Medulla oblongata (tissue), 1 donor: ENCODE measurements around the gene CNKSR3.
"Not testable (repeated sequence)": the region's sequence is repeated elsewhere in the genome, so short reads cannot be mapped to it uniquely, and the experiment has no call there.

Experiments
- DNase-seq: peaks from one replicate; pipeline ENCODE4 v3.0.0-alpha.2; 2015; ENCODE audit errors: extremely low spot score

The CNKSR3 gene

DNA sequence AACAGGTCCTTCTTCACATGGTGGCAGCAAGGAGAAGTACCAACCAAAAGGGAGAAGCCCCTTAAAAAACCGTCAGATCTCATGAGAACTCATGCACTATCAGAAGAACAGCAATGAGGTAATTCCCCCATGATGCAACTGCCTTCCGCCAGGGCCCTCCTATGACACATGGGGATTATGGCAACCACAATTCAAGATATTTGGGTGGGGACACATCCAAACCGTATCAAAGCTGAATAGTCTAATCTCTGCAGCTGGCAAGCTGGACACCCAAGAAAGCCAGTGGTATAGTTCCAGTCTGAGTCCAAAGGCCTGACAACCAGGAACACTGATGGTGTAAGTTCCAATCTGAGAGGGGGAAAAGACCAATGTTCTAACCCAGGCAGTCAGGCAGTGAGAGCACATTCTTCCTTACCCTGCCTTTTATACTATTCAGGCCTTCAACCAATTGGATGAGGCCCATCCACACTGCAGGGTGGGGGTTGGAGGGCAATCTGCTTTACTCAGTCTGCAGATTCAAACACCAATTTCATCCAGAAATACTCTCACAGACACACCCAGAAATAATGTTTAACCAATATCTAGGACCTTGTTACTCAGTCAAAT is 17.9 kb upstream of the CNKSR3 start:
- DNase-seq = no peak

DNA sequence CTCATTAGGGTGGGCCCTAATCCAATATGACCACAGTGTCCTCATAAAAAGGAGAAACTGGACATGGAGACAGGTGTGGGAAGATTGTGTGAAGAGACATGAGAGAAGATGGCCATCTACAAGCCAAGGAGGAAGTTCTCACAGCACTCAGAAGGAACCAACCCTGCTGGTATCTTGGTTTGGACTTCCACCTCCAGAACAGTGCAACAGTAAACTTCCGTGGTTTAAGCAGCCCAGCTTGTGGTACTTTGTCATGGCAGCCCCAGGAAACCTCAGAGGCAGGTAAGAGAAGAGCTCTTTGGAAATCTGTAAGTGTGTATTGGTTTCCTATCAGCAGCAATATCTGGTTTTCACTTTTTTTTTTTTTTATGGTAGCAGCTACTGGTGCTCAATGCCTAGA is 16.5 kb upstream of the CNKSR3 start:
- no peak for DNase-seq

- DNase-seq = no peak
Measured at GRCh38 chr6:154522576-154522975, 12.1 kb upstream of the CNKSR3 start.

DNA sequence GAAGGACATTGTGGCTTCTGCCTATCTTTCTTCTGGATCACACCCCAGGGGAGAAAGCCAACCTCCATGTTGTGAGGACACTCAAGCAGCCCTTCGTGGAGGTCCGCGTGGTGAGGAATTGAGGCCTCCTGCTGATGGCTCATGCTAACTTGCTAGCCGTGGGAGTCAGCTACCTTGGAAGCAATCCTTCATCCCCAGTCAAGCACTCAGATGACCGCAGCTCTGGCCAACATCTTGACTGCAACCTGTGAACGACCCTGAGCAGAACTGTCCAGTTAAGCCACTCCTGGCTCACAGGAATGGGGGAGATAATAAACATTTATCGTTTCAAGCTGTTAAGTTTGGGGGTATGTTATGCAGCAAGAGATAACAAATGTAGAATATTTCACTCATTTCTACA is 10.9 kb upstream of the CNKSR3 start:
- no peak for DNase-seq

GRCh38 chr6:154520280-154520679 is 9.8 kb upstream of the CNKSR3 start:
- no peak for DNase-seq

- no peak for DNase-seq
Measured at GRCh38 chr6:154518396-154518795, 7.9 kb upstream of the CNKSR3 start.

GRCh38 chr6:154516276-154516675 is 5.8 kb upstream of the CNKSR3 start:
- no peak for DNase-seq

DNA sequence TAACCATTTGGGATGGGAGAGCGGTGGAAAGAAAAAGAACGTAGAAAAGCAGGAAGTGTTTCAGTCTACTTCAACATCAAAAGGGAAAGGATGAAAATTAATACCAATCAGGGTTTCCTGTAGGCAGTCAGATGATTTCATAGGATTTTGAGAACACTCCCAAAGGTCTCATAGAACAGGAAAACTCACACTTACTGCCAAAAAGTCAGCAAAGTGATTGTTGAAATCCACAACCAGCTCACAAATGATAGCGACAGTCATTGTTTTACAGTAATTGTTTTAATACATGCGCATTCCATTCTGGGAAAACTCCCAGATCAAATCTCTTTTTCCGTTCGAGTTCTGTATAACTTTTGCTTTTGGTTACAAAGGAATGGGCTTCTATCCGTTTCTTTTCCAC is 5.3 kb upstream of the CNKSR3 start:
- no peak for DNase-seq

GRCh38 chr6:154515076-154515475 is 4.6 kb upstream of the CNKSR3 start:
- DNase-seq = not testable (repeated sequence)

DNA sequence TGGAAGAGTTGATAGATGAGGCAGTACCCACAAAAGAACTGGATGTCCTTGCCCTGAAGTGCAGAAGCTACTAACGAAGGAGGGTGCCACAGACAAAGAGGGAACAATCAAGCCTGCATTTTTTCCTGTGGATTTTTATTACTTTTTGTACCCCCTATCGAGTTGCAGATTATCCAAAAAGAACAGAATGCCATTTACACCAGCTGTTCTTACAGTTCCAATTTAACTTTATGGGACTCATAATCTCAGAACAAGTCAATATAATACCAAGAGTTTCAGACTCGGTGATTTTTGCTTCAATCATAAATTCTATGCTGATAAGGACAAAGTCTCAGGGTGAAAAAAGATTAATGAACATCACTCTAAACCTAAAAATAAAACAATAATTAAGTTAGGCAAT is 4.0 kb upstream of the CNKSR3 start:
- DNase-seq = no peak

DNA sequence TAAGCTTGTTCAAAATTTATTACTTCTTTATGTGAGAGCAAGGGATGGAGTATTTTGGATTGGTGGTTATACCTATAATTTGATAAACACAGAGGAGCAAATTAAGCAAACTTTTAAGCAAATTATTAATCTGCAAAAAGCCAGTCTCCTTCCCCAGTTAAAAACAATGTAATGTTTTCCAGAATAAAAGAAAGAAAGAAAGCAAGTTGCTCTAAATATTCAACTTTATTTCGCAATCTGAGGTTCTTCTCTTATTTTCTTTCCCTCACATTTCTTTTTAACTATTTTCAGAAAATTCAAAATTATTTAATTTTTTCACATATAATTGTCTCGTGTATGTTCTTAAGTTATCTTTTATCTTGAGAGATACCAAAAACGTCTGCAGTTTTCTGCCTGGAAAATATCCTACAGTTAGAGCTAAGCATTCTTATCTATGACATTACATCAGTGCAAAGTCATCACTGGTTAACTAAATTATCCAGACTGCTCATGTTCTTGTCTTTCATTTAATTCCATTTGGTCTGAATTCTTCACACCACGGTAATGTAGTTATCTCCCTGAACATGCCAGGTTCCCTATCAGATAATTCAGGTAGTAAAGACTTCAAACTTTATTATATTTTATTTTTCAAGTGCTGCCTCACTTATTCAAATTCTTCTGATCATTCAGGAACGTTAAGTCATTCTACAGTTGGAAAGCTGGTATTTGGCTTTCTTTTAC is 3.3 kb upstream of the CNKSR3 start:
- no peak for DNase-seq

GRCh38 chr6:154512201-154512600 is 1.7 kb upstream of the CNKSR3 start:
- no peak for DNase-seq

GRCh38 chr6:154511791-154512190 is 1.3 kb upstream of the CNKSR3 start:
- no peak for DNase-seq

- DNase-seq = no peak
Measured at GRCh38 chr6:154509421-154510143, 903 bp downstream of the CNKSR3 start.

DNA sequence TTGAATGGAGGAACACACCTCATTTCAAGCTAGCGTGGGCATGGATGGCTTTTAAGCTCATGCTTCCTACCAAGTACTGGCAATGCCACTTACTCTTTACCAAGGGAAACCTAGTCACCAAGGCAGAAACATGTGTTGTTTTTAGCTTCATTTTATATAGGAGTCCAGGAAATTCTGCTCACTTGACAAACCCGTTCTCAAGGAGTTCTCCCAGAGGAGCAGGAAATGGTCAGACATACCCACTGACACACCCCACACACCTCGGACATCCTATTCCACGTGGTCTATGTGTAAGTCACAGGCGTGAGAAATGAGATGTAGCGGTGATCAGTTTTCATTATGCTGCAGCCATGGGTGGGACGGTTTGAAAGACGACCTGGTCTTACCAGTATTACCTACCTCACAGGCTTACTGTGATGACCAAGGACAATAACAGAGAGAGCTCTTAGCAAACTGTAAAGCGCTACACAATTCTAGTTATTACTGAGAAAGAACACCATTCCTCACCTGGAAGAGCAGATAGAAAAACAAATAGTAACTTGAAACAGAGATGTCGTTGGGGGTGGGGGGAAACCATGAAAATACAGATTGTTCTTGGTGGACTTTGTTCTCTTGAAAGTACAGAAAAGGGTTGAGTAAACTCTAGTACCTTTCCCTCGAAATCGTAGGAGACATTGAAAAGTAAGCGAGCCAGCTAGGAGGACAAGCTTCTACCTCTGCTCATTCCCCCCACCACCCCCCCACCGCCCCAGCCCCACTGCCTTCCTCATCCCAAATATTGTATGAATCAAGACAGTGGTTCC is 1.7 kb downstream of the CNKSR3 start:
- DNase-seq = no peak

GRCh38 chr6:154506991-154507898 is 3.2 kb downstream of the CNKSR3 start:
- DNase-seq = no peak

GRCh38 chr6:154506582-154506981 is 3.9 kb downstream of the CNKSR3 start:
- DNase-seq = no peak

DNA sequence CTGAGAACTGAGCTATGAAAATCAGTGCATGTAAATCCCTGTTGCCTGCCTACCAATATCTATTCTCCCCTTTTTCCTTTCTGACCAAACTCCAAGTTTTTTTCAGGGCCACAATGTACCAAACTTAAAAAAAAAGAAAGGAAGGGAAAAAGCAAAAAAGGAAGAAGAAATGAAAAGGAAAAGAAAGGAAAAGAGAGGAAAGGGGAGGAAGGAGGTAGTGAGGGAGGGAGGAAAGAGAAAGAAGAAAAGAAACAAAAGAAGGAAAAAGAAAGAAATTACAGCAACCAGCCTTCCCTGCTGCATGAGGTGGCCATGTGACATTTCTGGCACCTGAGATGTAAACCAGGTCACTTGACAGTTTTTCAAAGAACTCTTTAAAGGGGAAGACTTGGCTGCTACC is 4.4 kb downstream of the CNKSR3 start:
- no peak for DNase-seq

DNA sequence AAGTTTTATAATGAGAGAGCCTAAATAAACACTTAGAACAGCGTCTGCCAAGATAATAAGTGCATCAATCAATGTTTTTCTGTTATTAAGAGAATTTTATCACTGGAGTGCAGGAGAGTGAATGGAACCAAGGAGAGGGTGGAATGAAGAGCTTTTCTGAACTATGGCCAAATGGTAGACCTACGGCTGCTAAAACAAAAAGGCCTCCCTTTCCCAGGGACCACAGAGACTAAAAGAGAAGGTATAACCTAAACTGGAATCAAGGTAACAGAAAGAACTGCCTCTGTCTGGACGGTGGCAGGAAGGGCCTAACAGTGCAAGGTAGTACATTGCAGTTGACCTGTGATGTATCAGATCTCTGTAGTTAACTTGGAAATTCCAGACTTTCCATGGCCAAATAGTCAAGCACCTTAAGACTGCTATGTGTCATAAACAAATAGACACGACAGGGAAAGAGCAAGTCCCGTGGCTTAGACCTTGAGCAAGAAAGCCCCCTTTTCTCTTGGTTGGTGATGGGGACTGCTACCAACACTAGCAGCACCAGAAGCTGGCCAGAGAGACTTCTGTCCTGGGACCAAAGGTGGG is 5.5 kb downstream of the CNKSR3 start:
- no peak for DNase-seq

- DNase-seq = no peak
Measured at GRCh38 chr6:154504102-154504501, 6.4 kb downstream of the CNKSR3 start.

DNA sequence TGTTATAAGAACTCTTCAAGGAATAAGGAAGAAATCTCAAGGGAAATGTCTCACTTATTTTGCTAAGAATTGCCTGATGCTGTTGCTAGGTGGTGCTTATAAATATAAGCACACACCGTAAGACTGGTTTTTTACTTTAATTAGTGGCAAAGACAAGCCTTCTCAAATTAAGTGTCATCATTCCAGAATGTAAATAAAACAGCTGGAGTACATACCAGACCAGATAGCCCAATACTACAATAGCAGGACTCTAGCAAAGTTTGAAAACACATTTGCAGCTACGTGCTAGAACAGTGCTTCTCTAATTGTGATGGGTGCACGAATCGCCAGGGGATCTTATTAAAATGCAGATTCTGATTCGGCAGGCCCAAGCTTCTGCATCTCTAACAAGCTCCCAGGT is 6.8 kb downstream of the CNKSR3 start:
- DNase-seq = no peak
